ENCODE results near the gene SPATA31C1.

SPATA31C1 gene

DNA sequence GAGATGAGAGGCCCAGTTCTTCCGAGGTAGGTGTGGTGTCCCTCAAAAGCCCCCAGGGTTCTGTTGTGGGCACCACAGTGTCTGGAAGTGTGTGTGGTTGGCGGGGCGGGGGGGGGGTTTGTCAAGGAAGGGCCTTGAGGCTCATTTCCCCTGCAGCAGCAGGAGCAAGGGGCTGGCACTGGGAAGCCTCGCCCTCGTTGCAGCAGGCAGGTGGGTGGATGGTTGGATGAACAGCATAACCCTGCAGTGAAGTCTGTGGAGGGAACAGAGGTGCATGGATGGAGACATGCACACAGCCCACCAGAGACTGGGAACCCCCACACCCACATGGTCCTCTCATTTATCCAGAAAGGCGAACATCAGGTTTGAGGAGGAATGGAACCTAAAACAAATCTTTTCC, 37.1 kb upstream of the SPATA31C1 start:
- TF ChIP-seq, protein P1, sequence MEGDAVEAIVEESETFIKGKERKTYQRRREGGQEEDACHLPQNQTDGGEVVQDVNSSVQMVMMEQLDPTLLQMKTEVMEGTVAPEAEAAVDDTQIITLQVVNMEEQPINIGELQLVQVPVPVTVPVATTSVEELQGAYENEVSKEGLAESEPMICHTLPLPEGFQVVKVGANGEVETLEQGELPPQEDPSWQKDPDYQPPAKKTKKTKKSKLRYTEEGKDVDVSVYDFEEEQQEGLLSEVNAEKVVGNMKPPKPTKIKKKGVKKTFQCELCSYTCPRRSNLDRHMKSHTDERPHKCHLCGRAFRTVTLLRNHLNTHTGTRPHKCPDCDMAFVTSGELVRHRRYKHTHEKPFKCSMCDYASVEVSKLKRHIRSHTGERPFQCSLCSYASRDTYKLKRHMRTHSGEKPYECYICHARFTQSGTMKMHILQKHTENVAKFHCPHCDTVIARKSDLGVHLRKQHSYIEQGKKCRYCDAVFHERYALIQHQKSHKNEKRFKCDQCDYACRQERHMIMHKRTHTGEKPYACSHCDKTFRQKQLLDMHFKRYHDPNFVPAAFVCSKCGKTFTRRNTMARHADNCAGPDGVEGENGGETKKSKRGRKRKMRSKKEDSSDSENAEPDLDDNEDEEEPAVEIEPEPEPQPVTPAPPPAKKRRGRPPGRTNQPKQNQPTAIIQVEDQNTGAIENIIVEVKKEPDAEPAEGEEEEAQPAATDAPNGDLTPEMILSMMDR (IDR thresholded peaks at IDR 0.05; ENCODE audit: borderline replicate concordance, control extremely low read depth, extremely low read depth, insufficient read depth, missing control alignments): no peak
- no peak for DNase-seq (ENCODE audit: low spot score)
- in situ Hi-C loops (cut with MboI; ENCODE audit: low sequenced_read_pairs, unreplicated experiment): no loop called here

DNA sequence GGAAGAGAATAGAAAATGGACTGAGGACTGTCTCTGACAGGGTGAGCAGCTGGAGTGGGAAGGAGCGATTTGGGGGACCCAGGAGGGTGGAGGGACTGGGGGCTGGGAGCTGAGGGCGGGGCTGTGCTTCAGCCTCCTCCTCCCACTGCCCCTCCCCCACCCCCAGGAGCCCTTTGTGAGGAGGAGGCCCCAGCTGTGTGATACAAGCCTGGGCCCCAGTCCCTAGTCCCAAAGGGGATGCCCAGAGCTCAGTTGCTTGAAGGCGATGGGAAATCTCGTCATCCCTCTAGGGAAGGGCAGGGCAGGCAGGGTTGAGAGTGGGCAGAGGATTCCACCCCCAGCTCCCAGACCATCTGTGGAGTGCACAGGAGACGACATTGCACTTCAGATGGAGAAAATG, 35.1 kb upstream of the SPATA31C1 start, which contains the start of gene SPATA31E1:
TSS of gene SPATA31E1 (plus strand) at position 251 of the 400 bp plus-strand sequence. CDS start at position 266, 15 bp downstream.
- in situ Hi-C loops (cut with MboI; ENCODE audit: low sequenced_read_pairs, unreplicated experiment): no loop called here

DNA sequence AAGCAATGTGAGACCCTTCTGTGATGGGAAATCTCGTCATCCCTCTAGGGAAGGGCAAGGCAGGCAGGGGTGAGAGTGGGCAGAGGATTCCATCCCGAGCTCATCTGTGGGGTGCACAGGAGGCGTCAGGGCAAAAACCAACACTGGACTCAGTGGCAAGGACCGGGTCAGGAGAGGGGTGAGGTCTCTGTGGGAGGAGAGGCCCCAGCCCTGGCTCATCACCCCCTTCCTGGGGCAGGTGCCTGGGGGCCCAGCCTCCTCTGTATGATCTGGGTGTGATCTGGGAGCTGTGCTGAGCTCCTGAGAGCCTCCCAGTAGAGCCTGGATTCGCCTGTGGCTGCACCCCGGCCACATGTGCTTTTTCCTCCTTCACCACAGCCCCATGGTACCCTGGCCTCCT, 34.5 kb upstream of the SPATA31C1 start:
- in situ Hi-C loops (cut with MboI; ENCODE audit: low sequenced_read_pairs, unreplicated experiment): no loop called here
- TF ChIP-seq, protein P1 (IDR thresholded peaks at IDR 0.05; ENCODE audit: borderline replicate concordance, control extremely low read depth, extremely low read depth, insufficient read depth, missing control alignments): no peak
- DNase-seq (ENCODE audit: low spot score): no peak

More for the DNA sequence above, 35.1 kb upstream of the SPATA31C1 start, which contains the start of gene SPATA31E1:
- TF ChIP-seq, protein P1 (IDR thresholded peaks at IDR 0.05; ENCODE audit: borderline replicate concordance, control extremely low read depth, extremely low read depth, insufficient read depth, missing control alignments): no peak
- no peak for DNase-seq (ENCODE audit: low spot score)

DNA sequence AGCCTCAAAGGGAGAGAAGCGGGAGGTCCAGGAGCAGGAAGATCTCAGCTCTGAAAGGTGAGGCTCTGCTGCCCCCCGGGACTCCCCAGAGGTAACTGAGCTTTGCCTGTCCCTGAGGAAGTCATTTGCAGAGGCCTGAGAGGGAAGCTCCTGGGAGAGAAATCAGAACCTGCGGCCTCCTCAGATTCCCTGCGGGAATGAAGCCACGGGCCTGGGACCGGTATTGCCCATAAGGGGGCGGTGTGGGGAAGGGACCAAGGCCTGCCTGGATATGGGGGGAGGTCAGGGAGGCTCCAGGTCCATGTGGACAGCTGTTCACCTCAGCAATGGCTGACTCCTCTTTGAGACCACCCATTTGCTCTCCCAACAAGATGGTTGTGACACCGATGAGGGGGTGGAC, 33.8 kb upstream of the SPATA31C1 start:
- in situ Hi-C loops (cut with MboI; ENCODE audit: low sequenced_read_pairs, unreplicated experiment): no loop called here
- no peak for DNase-seq (ENCODE audit: low spot score)
- TF ChIP-seq, protein P1 (IDR thresholded peaks at IDR 0.05; ENCODE audit: borderline replicate concordance, control extremely low read depth, extremely low read depth, insufficient read depth, missing control alignments): no peak

DNA sequence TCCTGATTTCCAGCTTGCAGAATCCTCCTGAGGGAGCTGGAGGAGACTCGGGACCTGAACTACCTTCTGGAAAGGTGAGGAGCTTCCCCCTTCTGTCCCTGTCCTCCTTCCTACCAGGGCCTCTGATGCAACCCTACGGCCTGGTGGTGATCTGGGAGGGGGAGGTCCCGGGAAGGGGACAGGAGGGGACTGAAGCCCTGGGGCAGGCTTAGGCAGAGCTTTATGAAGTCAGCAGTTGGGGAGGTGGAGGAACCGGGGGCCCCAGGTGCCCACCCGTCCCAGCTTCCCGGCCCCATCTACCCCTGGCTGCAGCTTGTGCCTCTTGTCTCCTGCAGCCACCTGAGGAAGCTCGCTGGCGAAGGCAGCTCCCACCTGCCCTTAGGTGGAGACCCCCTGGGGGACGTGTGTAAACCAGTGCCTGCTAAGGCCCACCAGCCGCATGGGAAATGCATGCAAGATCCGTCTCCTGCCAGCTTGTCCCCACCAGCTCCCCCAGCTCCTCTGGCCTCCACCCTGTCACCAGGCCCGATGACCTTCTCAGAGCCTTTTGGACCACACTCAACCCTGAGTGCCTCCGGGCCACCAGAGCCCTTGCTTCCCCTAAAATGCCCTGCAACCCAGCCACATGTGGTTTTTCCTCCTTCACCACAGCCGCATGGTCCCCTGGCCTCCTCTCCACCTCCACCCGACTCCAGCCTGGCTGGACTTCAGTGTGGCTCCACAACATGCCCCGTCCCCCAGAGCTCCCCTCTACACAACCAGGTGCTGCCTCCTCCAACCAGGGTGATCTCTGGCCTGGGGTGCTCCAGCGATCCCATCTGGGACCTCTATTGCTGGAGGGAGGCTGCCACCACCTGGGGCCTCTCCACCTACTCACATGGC, 32.9 kb upstream of the SPATA31C1 start:
- no peak for DNase-seq (ENCODE audit: low spot score)
- in situ Hi-C loops (cut with MboI; ENCODE audit: low sequenced_read_pairs, unreplicated experiment): no loop called here
- TF ChIP-seq, protein P1 (IDR thresholded peaks at IDR 0.05; ENCODE audit: borderline replicate concordance, control extremely low read depth, extremely low read depth, insufficient read depth, missing control alignments): no peak

DNA sequence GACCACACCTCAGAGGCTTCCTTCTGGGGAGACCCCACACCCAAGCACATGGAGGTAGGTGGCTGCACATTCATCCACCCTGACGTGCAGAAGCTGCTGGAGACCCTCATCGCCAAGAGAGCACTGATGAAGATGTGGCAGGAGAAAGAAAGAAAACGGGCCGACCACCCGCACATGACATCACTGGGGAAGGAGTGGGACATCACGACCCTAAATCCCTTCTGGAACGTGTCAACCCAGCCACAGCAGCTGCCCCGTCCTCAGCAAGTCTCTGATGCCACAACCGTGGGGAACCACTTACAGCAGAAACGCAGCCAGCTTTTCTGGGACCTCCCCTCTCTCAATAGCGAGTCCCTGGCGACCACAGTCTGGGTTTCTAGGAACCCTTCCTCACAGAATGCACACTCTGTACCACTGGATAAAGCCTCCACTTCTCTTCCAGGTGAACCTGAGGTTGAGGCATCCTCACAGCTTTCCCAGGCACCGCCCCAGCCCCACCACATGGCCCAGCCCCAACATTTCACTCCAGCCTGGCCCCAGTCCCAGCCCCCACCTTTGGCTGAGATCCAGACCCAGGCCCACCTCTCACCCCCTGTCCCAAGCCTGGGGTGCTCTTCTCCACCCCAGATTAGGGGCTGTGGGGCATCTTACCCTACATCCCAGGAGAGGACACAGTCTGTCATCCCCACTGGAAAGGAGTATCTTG, 32.1 kb upstream of the SPATA31C1 start:
- in situ Hi-C loops (cut with MboI; ENCODE audit: low sequenced_read_pairs, unreplicated experiment): no loop called here
- no peak for DNase-seq (ENCODE audit: low spot score)
- TF ChIP-seq, protein P1 (IDR thresholded peaks at IDR 0.05; ENCODE audit: borderline replicate concordance, control extremely low read depth, extremely low read depth, insufficient read depth, missing control alignments): no peak
